Esophagus squamous epithelium (tissue), 4 donors: Measurements from ENCODE around the gene SP3.

Experiments used
- CTCF ChIP-seq, 6 experiments: fragments of 450-650 bp in 4 of 6; fragments of 200-600 bp in 2 of 6; sonication (generic) in 2 of 6; IDR thresholded peaks; one replicate each; pipeline ENCODE4 v1.5.1; 2016 to 2019; ENCODE audit warnings: antibody characterized with exemption in 6 of 6, mild to moderate bottlenecking in 4 of 6, moderate library complexity in 4 of 6
- POLR2A ChIP-seq, 4 donors: fragments of 450-650 bp; IDR thresholded peaks; one replicate each; pipeline ENCODE4 v1.6.1; 2017; ENCODE audit warnings: antibody characterized with exemption in 4 of 4, mild to moderate bottlenecking in 4 of 4, moderate library complexity in 3 of 4

DNA sequence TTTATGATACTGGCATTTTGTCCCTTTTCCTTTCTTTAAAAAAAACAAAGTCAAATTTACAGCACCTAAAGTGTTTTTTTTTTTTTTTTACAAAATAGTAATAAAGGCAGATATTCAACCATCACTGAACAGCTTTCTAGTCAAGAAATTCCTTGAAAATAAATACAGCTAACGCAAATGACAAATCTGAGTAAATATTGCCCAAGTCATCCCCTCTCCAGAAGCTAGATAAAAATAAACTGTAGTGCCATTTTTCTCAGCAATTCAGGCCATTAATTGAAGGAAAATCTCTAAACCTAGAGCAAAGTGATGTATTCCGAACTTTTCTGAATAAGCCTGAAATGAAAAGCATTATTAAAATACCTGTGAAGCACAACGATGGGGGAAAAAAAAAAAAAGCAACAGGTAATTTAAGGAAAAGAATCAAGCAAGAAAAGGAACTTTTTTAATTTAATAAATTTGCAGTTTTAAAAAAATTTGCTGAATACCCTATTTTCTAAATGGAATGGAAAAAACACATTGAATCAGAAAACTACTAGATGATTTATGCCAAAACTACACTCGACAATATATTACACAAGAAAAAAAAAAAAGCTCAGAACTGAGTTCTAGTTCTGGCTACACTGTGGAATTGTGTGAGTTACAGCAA is 6.9 kb downstream of the SP3 start:
- no peak for TF ChIP-seq CTCF (IDR thresholded peaks at IDR 0.05)
- TF ChIP-seq POLR2A (IDR thresholded peaks at IDR 0.05): no peak
